Gastroesophageal sphincter (tissue), 4 donors: ENCODE results near the gene PLCB4. TPM values are rescaled to one million over a fixed set of nuclear protein-coding genes. Genes with fewer than 3 reads are reported as not detected.

Source experiments
- ATAC-seq: fragments of 150-250 bp; one replicate; pipeline ENCODE4 v1.9.1; 2016; ENCODE audit warnings: mild to moderate bottlenecking, moderate library complexity
- H3K27ac ChIP-seq, 4 donors: fragments of 200-600 bp; sonication (generic) in 3 of 4; 1 replicate in 3 of 4; 2 replicates in 1 of 4; pipeline ENCODE4 v1.5.1; 2016 to 2019
- H3K27me3 ChIP-seq: fragments of 200-600 bp; sonication (generic); one replicate; pipeline ENCODE4 v1.5.1; 2019
- H3K36me3 ChIP-seq, 2 donors: fragments of 200-600 bp; sonication (generic); one replicate each; pipeline ENCODE4 v1.5.1; 2019; ENCODE audit warnings: control low read depth in 1 of 2
- H3K4me1 ChIP-seq, 3 donors: fragments of 200-600 bp; sonication (generic); 1 replicate in 2 of 3; 2 replicates in 1 of 3; pipeline ENCODE4 v1.5.1; 2016 to 2019; ENCODE audit warnings: control low read depth in 2 of 3
- H3K4me3 ChIP-seq, 2 donors: fragments of 200-600 bp; sonication (generic); one replicate each; pipeline ENCODE4 v1.5.1; 2019; ENCODE audit warnings: mild to moderate bottlenecking in 1 of 2, moderate library complexity in 1 of 2
- H3K9me3 ChIP-seq, 3 donors: fragments of 200-600 bp; sonication (generic); one replicate each; pipeline ENCODE4 v1.5.1; 2017 to 2019; ENCODE audit warnings: control low read depth in 2 of 3
- EP300 ChIP-seq: sonication (generic); formaldehyde crosslinking; IDR thresholded peaks from one replicate; pipeline ENCODE4 v1.6.1; 2017; ENCODE audit warnings: antibody characterized with exemption, mild to moderate bottlenecking
- POLR2A ChIP-seq, 2 donors: fragments of 450-650 bp; IDR thresholded peaks; one replicate each; pipeline ENCODE4 v1.6.1; 2017; ENCODE audit warnings: antibody characterized with exemption in 2 of 2, mild to moderate bottlenecking in 2 of 2, moderate library complexity in 1 of 2
- POLR2AphosphoS5 ChIP-seq: sonication (generic); formaldehyde crosslinking; IDR thresholded peaks from one replicate; pipeline ENCODE4 v1.6.1; 2017; ENCODE audit warnings: antibody characterized with exemption
- WGBS, 2 donors: methylation state at CpG; one replicate each; pipeline ENCODE4 v1.1.5; 2018; ENCODE audit warnings: low coverage in 1 of 2; 5-methylcytosine and 5-hydroxymethylcytosine counted together
- total RNA-seq, 4 donors: library from RNA; depleted of rRNA; stranded (reverse); fragments of >200 nt; gene quantifications; one replicate each; pipeline ENCODE4 v1.1.0, GENCODE V29; 2016
- TF ChIP-seq, protein P1 (sequence below), 4 experiments: fragments of 200-600 bp in 2 of 4; fragments of 450-650 bp in 2 of 4; sonication (generic) in 1 of 4; IDR thresholded peaks; one replicate each; pipeline ENCODE4 v1.5.1; 2017 to 2019; ENCODE audit warnings: antibody characterized with exemption in 4 of 4, mild to moderate bottlenecking in 2 of 4, moderate library complexity in 2 of 4

Gene PLCB4
- total RNA-seq, 4 donors from 2014 or later = 21.9 to 109 (median 59.1) TPM

DNA sequence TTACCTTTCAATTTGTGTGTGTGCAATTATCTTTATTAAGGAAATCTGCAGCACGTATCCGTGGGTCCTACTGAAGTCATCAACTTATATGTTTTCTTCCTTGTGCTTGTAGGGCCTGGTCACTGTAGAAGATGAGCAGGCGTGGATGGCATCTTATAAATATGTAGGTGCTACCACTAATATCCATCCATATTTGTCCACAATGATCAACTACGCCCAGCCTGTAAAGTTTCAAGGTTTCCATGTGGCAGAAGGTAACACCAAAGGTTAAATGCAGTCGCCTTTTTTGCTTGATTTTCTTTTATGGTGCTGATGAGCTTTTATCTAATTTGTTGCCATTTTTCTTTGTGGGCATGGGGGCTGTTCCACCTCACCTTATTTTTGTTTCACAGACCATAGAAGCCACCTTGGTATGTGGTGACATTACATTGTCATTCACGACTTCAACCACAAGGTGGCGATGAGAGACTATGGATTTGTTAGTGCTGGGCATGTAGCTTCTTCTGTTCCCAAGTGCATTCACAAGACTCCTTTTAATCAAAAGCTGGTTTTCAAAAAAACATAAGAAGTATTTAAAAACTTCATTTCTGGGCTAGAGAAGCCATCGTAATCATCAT, 339.0 kb downstream of the PLCB4 start:
- H3K27me3 ChIP-seq = no peaks in the 10 kb centered on the region
- no peaks in the 10 kb centered on the region for H3K4me1 ChIP-seq
- no peak overlapping the region for H3K4me3 ChIP-seq
- WGBS, 2 donors = 44 to 45% methylated on average over 8 of the region's 8 CpGs
- TF ChIP-seq POLR2A (IDR thresholded peaks at IDR 0.05) (no peak), POLR2AphosphoS5 (no peak), EP300 (no peak)
- TF ChIP-seq, protein P1, sequence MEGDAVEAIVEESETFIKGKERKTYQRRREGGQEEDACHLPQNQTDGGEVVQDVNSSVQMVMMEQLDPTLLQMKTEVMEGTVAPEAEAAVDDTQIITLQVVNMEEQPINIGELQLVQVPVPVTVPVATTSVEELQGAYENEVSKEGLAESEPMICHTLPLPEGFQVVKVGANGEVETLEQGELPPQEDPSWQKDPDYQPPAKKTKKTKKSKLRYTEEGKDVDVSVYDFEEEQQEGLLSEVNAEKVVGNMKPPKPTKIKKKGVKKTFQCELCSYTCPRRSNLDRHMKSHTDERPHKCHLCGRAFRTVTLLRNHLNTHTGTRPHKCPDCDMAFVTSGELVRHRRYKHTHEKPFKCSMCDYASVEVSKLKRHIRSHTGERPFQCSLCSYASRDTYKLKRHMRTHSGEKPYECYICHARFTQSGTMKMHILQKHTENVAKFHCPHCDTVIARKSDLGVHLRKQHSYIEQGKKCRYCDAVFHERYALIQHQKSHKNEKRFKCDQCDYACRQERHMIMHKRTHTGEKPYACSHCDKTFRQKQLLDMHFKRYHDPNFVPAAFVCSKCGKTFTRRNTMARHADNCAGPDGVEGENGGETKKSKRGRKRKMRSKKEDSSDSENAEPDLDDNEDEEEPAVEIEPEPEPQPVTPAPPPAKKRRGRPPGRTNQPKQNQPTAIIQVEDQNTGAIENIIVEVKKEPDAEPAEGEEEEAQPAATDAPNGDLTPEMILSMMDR (IDR thresholded peaks at IDR 0.05) = peak; percentile 72 to 87 (median 80)
- H3K27ac ChIP-seq = no peak overlapping the region
- H3K36me3 ChIP-seq = peaks cover 6 to 72% of the 10 kb centered on the region in 2 donors
- peak; percentile 58 for ATAC-seq
- H3K9me3 ChIP-seq = no peaks in the 10 kb centered on the region

- Histone ChIP-seq H3K4me3 (no peak overlapping the region), H3K9me3 (no peaks in the 10 kb centered on the region), H3K36me3 (peaks cover 0 to 71% of the 10 kb centered on the region in 2 donors), H3K27ac (no peak overlapping the region), H3K4me1 (no peaks in the 10 kb centered on the region), H3K27me3 (no peaks in the 10 kb centered on the region)
- ATAC-seq = no peak
- no peak for TF ChIP-seq EP300
- no peak for TF ChIP-seq POLR2AphosphoS5
- TF ChIP-seq POLR2A (IDR thresholded peaks at IDR 0.05) = no peak
- TF ChIP-seq, protein P1 (IDR thresholded peaks at IDR 0.05) = no peak
- 63 to 68% methylated on average over 7 to 9 of the region's 10 CpGs for WGBS, 2 donors
Observed at GRCh38 chr20:9408422-9409300, 339.8 kb downstream of the PLCB4 start.

GRCh38 chr20:9409352-9409751, 340.5 kb downstream of the PLCB4 start:
- no peak overlapping the region for H3K27ac ChIP-seq
- WGBS, 2 donors = 86 to 100% methylated on average over 1 of the region's 1 CpG
- H3K4me3 ChIP-seq = no peak overlapping the region
- no peaks in the 10 kb centered on the region for H3K9me3 ChIP-seq
- no peaks in the 10 kb centered on the region for H3K27me3 ChIP-seq
- TF ChIP-seq EP300 (no peak), POLR2AphosphoS5 (no peak), POLR2A (IDR thresholded peaks at IDR 0.05) (no peak)
- TF ChIP-seq, protein P1 (IDR thresholded peaks at IDR 0.05) = no peak
- no peaks in the 10 kb centered on the region for H3K4me1 ChIP-seq
- H3K36me3 ChIP-seq = peaks cover 0 to 71% of the 10 kb centered on the region in 2 donors
- no peak for ATAC-seq

GRCh38 chr20:9409981-9410380, 341.1 kb downstream of the PLCB4 start:
- 60 to 73% methylated on average over 2 of the region's 2 CpGs for WGBS, 2 donors
- no peak for TF ChIP-seq POLR2A (IDR thresholded peaks at IDR 0.05)
- no peak for TF ChIP-seq EP300
- TF ChIP-seq, protein P1 (IDR thresholded peaks at IDR 0.05) = no peak
- no peak for TF ChIP-seq POLR2AphosphoS5
- Histone ChIP-seq H3K36me3 (peaks cover 0 to 69% of the 10 kb centered on the region in 2 donors), H3K4me3 (no peak overlapping the region), H3K27me3 (no peaks in the 10 kb centered on the region), H3K9me3 (no peaks in the 10 kb centered on the region), H3K4me1 (no peaks in the 10 kb centered on the region), H3K27ac (no peak overlapping the region)
- ATAC-seq = no peak
